DND-41 (cell line): ENCODE measurements around the gene ETFB.

Source experiments
- ATAC-seq: fragments of 200-7000 bp; cut with Tn5 transposase; 3 replicates; pipeline ENCODE4 v1.9.1; 2021; ENCODE audit warnings: low read depth; ENCODE audit not compliant: insufficient read depth
- DNase-seq: peaks from one replicate; pipeline ENCODE4 v3.0.0-alpha.2; 2020
- H2AFZ ChIP-seq: 2 replicates; pipeline ENCODE4 v1.6.0; 2012; ENCODE audit warnings: low read depth, low read length
- H3K27ac ChIP-seq: 2 replicates; pipeline ENCODE4 v1.5.1; 2012; ENCODE audit warnings: low read length, inconsistent platforms
- H3K27me3 ChIP-seq: fragments of 200-600 bp; sonication (generic); 2 replicates; pipeline ENCODE4 v1.6.0; 2012; ENCODE audit warnings: low read length, mild to moderate bottlenecking, inconsistent platforms; ENCODE audit not compliant: insufficient read depth, poor library complexity
- H3K36me3 ChIP-seq: 2 replicates; pipeline ENCODE4 v1.5.1; 2012; ENCODE audit warnings: low read length, inconsistent platforms; ENCODE audit not compliant: insufficient read depth
- H3K4me1 ChIP-seq: 2 replicates; pipeline ENCODE4 v1.5.1; 2012; ENCODE audit warnings: mild to moderate bottlenecking, low read length; ENCODE audit not compliant: insufficient read depth
- H3K4me2 ChIP-seq: 2 replicates; pipeline ENCODE4 v1.6.0; 2012; ENCODE audit warnings: mild to moderate bottlenecking, moderate library complexity, low read length, inconsistent platforms; ENCODE audit not compliant: insufficient read depth
- H3K4me3 ChIP-seq, 2 experiments: fragments of 200-600 bp in 1 of 2; shearing (Covaris generic) in 1 of 2; 2 replicates each; pipeline ENCODE4 v1.5.1; 2012 to 2016; ENCODE audit warnings: inconsistent platforms in 2 of 2, low read length in 2 of 2, mild to moderate bottlenecking in 2 of 2, low read depth in 1 of 2, moderate library complexity in 1 of 2
- H3K79me2 ChIP-seq: 2 replicates; pipeline ENCODE4 v1.6.0; 2012; ENCODE audit warnings: low read length, inconsistent platforms; ENCODE audit not compliant: insufficient read depth
- H3K9ac ChIP-seq: 2 replicates; pipeline ENCODE4 v1.6.0; 2012; ENCODE audit warnings: low read depth, mild to moderate bottlenecking, inconsistent platforms, low read length, moderate library complexity
- H3K9me3 ChIP-seq: 2 replicates; pipeline ENCODE4 v1.5.1; 2012; ENCODE audit warnings: low read length, moderate library complexity, mild to moderate bottlenecking, inconsistent platforms; ENCODE audit not compliant: insufficient read depth, severe bottlenecking
- H4K20me1 ChIP-seq: 2 replicates; pipeline ENCODE4 v1.6.0; 2012; ENCODE audit warnings: low read length; ENCODE audit not compliant: insufficient read depth
- CTCF ChIP-seq: IDR thresholded peaks from 2 replicates; pipeline ENCODE4 v1.5.1; 2012; ENCODE audit warnings: borderline replicate concordance, low read length, moderate library complexity, mild to moderate bottlenecking; ENCODE audit not compliant: poor library complexity, severe bottlenecking; ENCODE audit errors: extremely low read depth
- EZH2 ChIP-seq: IDR thresholded peaks from 3 replicates; pipeline ENCODE4 v1.6.1; 2012; ENCODE audit warnings: borderline replicate concordance, low read depth, mild to moderate bottlenecking, moderate library complexity, low read length, inconsistent platforms; ENCODE audit not compliant: severe bottlenecking

ETFB gene

DNA sequence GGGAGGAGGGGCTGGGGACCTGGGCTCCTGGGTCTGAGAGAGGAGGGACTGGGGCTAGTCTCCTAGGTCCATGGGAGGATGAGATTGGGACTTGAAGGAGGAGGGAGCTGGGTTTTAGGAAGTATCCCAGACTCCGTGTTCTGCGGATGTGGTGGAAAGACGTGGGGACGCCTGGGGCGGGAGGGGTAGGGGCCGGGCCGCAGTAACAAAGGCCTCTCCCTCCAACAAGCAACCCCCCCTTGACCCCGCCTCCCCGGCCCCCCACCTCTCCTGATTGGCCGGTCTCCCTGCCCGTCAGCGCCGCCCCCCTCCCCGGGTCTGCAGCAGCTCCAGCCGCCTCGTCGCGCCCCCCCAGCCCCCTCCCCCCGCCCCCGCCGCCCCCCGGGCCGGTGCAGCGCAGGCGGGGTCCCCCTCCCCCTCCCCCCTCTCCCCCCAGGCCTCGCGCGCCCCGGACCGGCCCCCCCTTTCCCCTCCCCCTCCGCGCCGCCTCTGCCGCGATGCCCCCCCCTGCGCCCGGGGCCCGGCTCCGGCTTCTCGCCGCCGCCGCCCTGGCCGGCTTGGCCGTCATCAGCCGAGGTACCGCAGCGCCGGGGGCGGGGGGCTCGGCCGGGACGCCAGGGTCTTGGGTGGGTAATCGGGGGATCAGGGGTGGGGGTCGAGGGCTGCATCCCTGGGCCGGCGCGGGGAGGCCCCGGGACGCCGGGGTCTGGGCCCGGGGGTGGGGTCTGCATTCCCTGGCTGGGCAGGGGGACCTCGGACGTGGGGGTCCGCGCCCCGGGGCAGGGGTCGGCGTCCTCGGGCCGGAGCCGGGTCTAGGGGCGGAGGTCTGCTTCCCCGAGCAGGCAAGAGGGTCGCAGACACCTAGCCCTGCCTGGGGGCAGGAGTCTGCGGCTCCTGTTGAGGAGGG, 54.6 kb downstream of the ETFB start, which contains the start of gene IGLON5:
TSS of gene IGLON5 (plus strand) at position 294 of the 907 bp plus-strand sequence. CDS start at position 498, 204 bp downstream.
- H3K27me3 ChIP-seq: no peaks in the 10 kb centered on the region
- no peak within 1 kb of the TSS for H3K27ac ChIP-seq
- no peak for ATAC-seq
- no peaks in the 10 kb centered on the region; the same call in 1 of the 2 replicates for H4K20me1 ChIP-seq
- H3K4me2 ChIP-seq: no peak within 1 kb of the TSS
- H3K4me3 ChIP-seq: no peak within 1 kb of the TSS
- H3K9ac ChIP-seq: no peak within 1 kb of the TSS
- H3K79me2 ChIP-seq: no peaks in the 10 kb centered on the region
- peaks cover 5% of the 10 kb centered on the region for H3K9me3 ChIP-seq
- no peaks in the 10 kb centered on the region for H3K4me1 ChIP-seq
- no peak for DNase-seq
- H2AFZ ChIP-seq: no peak within 1 kb of the TSS
- no peaks in the 10 kb centered on the region for H3K36me3 ChIP-seq
- no peak for TF ChIP-seq EZH2
- TF ChIP-seq CTCF: no peak

- no peak overlapping the region for H3K27ac ChIP-seq
- no peak overlapping the region for H3K4me3 ChIP-seq
- peaks cover 5% of the 10 kb centered on the region for H3K9me3 ChIP-seq
- TF ChIP-seq EZH2 (no peak), CTCF (no peak)
- peaks cover 2% of the 10 kb centered on the region for H3K27me3 ChIP-seq
- H3K4me2 ChIP-seq: no peak overlapping the region
- H3K36me3 ChIP-seq: no peaks in the 10 kb centered on the region
- no peak for ATAC-seq
- no peaks in the 10 kb centered on the region for H3K4me1 ChIP-seq
- no peak overlapping the region for H3K9ac ChIP-seq
- no peaks in the 10 kb centered on the region for H3K79me2 ChIP-seq
- no peaks in the 10 kb centered on the region for H4K20me1 ChIP-seq
- DNase-seq: no peak
- H2AFZ ChIP-seq: no peak overlapping the region
Measured at GRCh38 chr19:51305479-51305878, 60.7 kb downstream of the ETFB start.

DNA sequence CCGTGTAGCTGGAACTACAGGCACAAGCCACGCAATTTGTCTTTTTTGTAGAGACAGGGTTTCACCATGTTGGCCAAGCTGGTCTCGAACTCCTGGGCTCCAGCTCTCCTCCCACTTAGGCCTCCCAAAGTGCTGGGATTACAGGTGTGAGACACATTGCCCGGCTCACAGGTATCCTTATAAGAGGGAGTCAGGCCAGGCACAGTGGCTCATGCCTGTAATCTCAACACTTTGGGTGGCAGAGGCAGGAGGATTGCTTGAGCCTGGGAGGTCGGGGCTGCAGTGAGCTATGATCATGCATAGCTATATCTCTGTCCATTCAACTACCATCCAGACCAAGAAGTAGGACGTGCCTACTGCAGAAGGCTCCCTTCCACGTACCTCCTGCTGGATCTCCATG, 64.9 kb downstream of the ETFB start:
- TF ChIP-seq EZH2 (no peak), CTCF (no peak)
- Histone ChIP-seq H3K4me1 (no peaks in the 10 kb centered on the region), H3K27me3 (peaks cover 2% of the 10 kb centered on the region), H2AFZ (no peak overlapping the region), H3K4me3 (no peak overlapping the region), H3K9me3 (no peaks in the 10 kb centered on the region), H3K27ac (no peak overlapping the region), H3K36me3 (no peaks in the 10 kb centered on the region), H3K9ac (no peak overlapping the region), H4K20me1 (no peaks in the 10 kb centered on the region), H3K79me2 (no peaks in the 10 kb centered on the region), H3K4me2 (no peak overlapping the region)
- ATAC-seq (no peak), DNase-seq (no peak)
